Brain pericyte (primary cell): ENCODE measurements around the gene GM2A.
"Not testable (repeated sequence)": the region's sequence is repeated elsewhere in the genome, so short reads cannot be mapped to it uniquely, and the experiment has no call there.

Experiments
- DNase-seq: peaks from one replicate; pipeline ENCODE4 v3.0.0-alpha.2; 2012; ENCODE audit warnings: low read depth, low spot score

Gene GM2A

GRCh38 chr5:151227918-151228447, 25.0 kb upstream of the GM2A start:
- DNase-seq, result no peak

- no peak for DNase-seq
Observed at GRCh38 chr5:151228986-151229385, 24.0 kb upstream of the GM2A start.

GRCh38 chr5:151230048-151230680, 22.8 kb upstream of the GM2A start:
- DNase-seq, result no peak

- no peak for DNase-seq
Observed at GRCh38 chr5:151231359-151231758, 21.6 kb upstream of the GM2A start.

- no peak for DNase-seq
Observed at GRCh38 chr5:151233616-151234085, 19.3 kb upstream of the GM2A start.

GRCh38 chr5:151234476-151235238, 18.3 kb upstream of the GM2A start:
- DNase-seq, result no peak

- not testable (repeated sequence) for DNase-seq
Observed at GRCh38 chr5:151235239-151235571, 17.8 kb upstream of the GM2A start.

- DNase-seq, result no peak
Observed at GRCh38 chr5:151236888-151237287, 16.1 kb upstream of the GM2A start.

GRCh38 chr5:151237685-151238084, 15.3 kb upstream of the GM2A start:
- no peak for DNase-seq

GRCh38 chr5:151238303-151238741, 14.7 kb upstream of the GM2A start:
- DNase-seq, result no peak

- no peak for DNase-seq
Observed at GRCh38 chr5:151239237-151239861, 13.6 kb upstream of the GM2A start.

GRCh38 chr5:151240268-151240835, 12.6 kb upstream of the GM2A start:
- DNase-seq, result not testable (repeated sequence)

- DNase-seq, result no peak
Observed at GRCh38 chr5:151240924-151241635, 11.9 kb upstream of the GM2A start.

GRCh38 chr5:151243127-151243526, 9.9 kb upstream of the GM2A start:
- DNase-seq, result no peak

GRCh38 chr5:151243564-151243963, 9.4 kb upstream of the GM2A start:
- DNase-seq, result no peak

- DNase-seq, result no peak
Observed at GRCh38 chr5:151244206-151244605, 8.8 kb upstream of the GM2A start.

- DNase-seq, result no peak
Observed at GRCh38 chr5:151245680-151246219, 7.2 kb upstream of the GM2A start.

- DNase-seq, result no peak
Observed at GRCh38 chr5:151248651-151249050, 4.3 kb upstream of the GM2A start.

GRCh38 chr5:151249281-151249680, 3.7 kb upstream of the GM2A start:
- DNase-seq, result no peak

- DNase-seq, result no peak
Observed at GRCh38 chr5:151250346-151251000, 2.5 kb upstream of the GM2A start.
